GM18505 (cell line): ENCODE results near the gene ZNF784.

Experiments
- ATAC-seq: cut with Tn5 transposase; IDR thresholded peaks from one replicate; pipeline ENCODE4 v1.9.1; 2021; ENCODE audit not compliant: unreplicated experiment
- POLR2A ChIP-seq: IDR thresholded peaks from 4 replicates; pipeline ENCODE4 v1.6.1; 2011; ENCODE audit warnings: borderline replicate concordance; ENCODE audit not compliant: insufficient read depth, insufficient read length; ENCODE audit errors: extremely low read depth

Gene ZNF784

GRCh38 chr19:55650602-55651230, 26.4 kb upstream of the ZNF784 start:
- TF ChIP-seq POLR2A: no peak

GRCh38 chr19:55650126-55650557, 25.8 kb upstream of the ZNF784 start:
- no peak for TF ChIP-seq POLR2A

More at GRCh38 chr19:55650602-55651230, 26.4 kb upstream of the ZNF784 start:
- no peak for ATAC-seq

GRCh38 chr19:55649268-55650125, 25.1 kb upstream of the ZNF784 start:
- no peak for TF ChIP-seq POLR2A
- ATAC-seq: no peak

More at GRCh38 chr19:55650126-55650557, 25.8 kb upstream of the ZNF784 start:
- no peak for ATAC-seq

GRCh38 chr19:55648585-55649267, 24.4 kb upstream of the ZNF784 start:
- TF ChIP-seq POLR2A: no peak
- no peak for ATAC-seq

GRCh38 chr19:55647732-55648584, 23.6 kb upstream of the ZNF784 start, which contains the start of gene CCDC106:
Gene CCDC106 (plus strand): TSS chr19:55648212. CDS start chr19:55649047, 835 bp downstream.
- TF ChIP-seq POLR2A: peak; percentile 13
- no peak for ATAC-seq

GRCh38 chr19:55646889-55647731, 22.7 kb upstream of the ZNF784 start:
- no peak for ATAC-seq
- peak; percentile 31 for TF ChIP-seq POLR2A

GRCh38 chr19:55645512-55645881, 21.1 kb upstream of the ZNF784 start:
- no peak for ATAC-seq

GRCh38 chr19:55644842-55645511, 20.6 kb upstream of the ZNF784 start:
- TF ChIP-seq POLR2A: no peak
- no peak for ATAC-seq

More at GRCh38 chr19:55645512-55645881, 21.1 kb upstream of the ZNF784 start:
- no peak for TF ChIP-seq POLR2A

- ATAC-seq: no peak
These were observed 19.9 kb upstream of the ZNF784 start for GRCh38 chr19:55644191-55644833.

GRCh38 chr19:55643887-55644176, 19.5 kb upstream of the ZNF784 start:
- no peak for ATAC-seq
- TF ChIP-seq POLR2A: no peak

More at GRCh38 chr19:55644191-55644833, 19.9 kb upstream of the ZNF784 start:
- TF ChIP-seq POLR2A: no peak
